Stimulated activated memory B cell treated with anti-CD40 and anti-IgM and Interleukin-4, amounts not matched to agents 10 μg/mL and 1 μg/mL and 100 μg/mL, for 72 hours (primary cell): ENCODE data around the gene MED26.
"Not testable (repeated sequence)": the region's sequence is repeated elsewhere in the genome, so short reads cannot be mapped to it uniquely, and the experiment has no call there.

ENCODE experiments used
- ATAC-seq: fragments of 150-1000 bp; cut with Tn5 transposase; 2 replicates; pipeline ENCODE4 v1.10.0; 2021
- H3K27ac Mint-ChIP-seq: one replicate; pipeline ENCODE4 v1.8.0; 2022; ENCODE audit warnings: mild to moderate bottlenecking, mixed read lengths
- H3K27me3 Mint-ChIP-seq: one replicate; pipeline ENCODE4 v1.8.0; 2022; ENCODE audit warnings: mixed read lengths
- H3K36me3 Mint-ChIP-seq: one replicate; pipeline ENCODE4 v1.8.0; 2022; ENCODE audit warnings: mixed read lengths
- H3K4me1 Mint-ChIP-seq: one replicate; pipeline ENCODE4 v1.8.0; 2022; ENCODE audit warnings: mixed read lengths
- H3K4me3 Mint-ChIP-seq: one replicate; pipeline ENCODE4 v1.8.0; 2022; ENCODE audit warnings: mild to moderate bottlenecking, moderate library complexity, mixed read lengths
- H3K9me3 Mint-ChIP-seq: one replicate; pipeline ENCODE4 v1.8.0; 2022; ENCODE audit warnings: mixed read lengths

The MED26 gene

GRCh38 chr19:16628183-16628983, at the start of gene MED26:
TSS of gene MED26 (minus strand) at chr19:16628204. CDS start at chr19:16627943, 261 bp downstream.
- Mint-ChIP-seq H3K36me3 (peaks cover 31% of the 10 kb centered on the region), H3K27me3 (no peaks in the 10 kb centered on the region), H3K4me1 (peaks cover 42% of the 10 kb centered on the region), H3K9me3 (no peaks in the 10 kb centered on the region), H3K27ac (peak within 1 kb of the TSS; percentile 94), H3K4me3 (peak within 1 kb of the TSS; percentile 98)
- ATAC-seq = peak; percentile 97

- no peak for ATAC-seq
These were observed 49.1 kb upstream of the MED26 start for GRCh38 chr19:16677055-16677454.

GRCh38 chr19:16676101-16676798, 48.2 kb upstream of the MED26 start:
- Mint-ChIP-seq H3K4me1 (no peaks in the 10 kb centered on the region), H3K27me3 (no peaks in the 10 kb centered on the region), H3K4me3 (no peak overlapping the region), H3K27ac (no peak overlapping the region), H3K9me3 (peaks cover 5% of the 10 kb centered on the region), H3K36me3 (peaks cover 23% of the 10 kb centered on the region)
- ATAC-seq = no peak

More at GRCh38 chr19:16677055-16677454, 49.1 kb upstream of the MED26 start:
- Mint-ChIP-seq H3K27ac (no peak overlapping the region), H3K36me3 (peaks cover 31% of the 10 kb centered on the region), H3K4me1 (no peaks in the 10 kb centered on the region), H3K9me3 (peaks cover 6% of the 10 kb centered on the region), H3K4me3 (no peak overlapping the region), H3K27me3 (no peaks in the 10 kb centered on the region)

GRCh38 chr19:16673839-16674238, 45.8 kb upstream of the MED26 start:
- not testable (repeated sequence) for ATAC-seq, H3K9me3 Mint-ChIP-seq, H3K27ac Mint-ChIP-seq, H3K27me3 Mint-ChIP-seq, H3K4me1 Mint-ChIP-seq, H3K36me3 Mint-ChIP-seq, H3K4me3 Mint-ChIP-seq

GRCh38 chr19:16673231-16673630, 45.2 kb upstream of the MED26 start:
- no peaks in the 10 kb centered on the region for H3K4me1 Mint-ChIP-seq
- no peaks in the 10 kb centered on the region for H3K27me3 Mint-ChIP-seq
- H3K4me3 Mint-ChIP-seq = no peak overlapping the region
- no peak overlapping the region for H3K27ac Mint-ChIP-seq
- no peak for ATAC-seq
- H3K9me3 Mint-ChIP-seq = no peaks in the 10 kb centered on the region
- H3K36me3 Mint-ChIP-seq = peaks cover 5% of the 10 kb centered on the region

- H3K4me1 Mint-ChIP-seq = no peaks in the 10 kb centered on the region
- no peak overlapping the region for H3K4me3 Mint-ChIP-seq
- H3K36me3 Mint-ChIP-seq = no peaks in the 10 kb centered on the region
- no peak overlapping the region for H3K27ac Mint-ChIP-seq
- no peaks in the 10 kb centered on the region for H3K9me3 Mint-ChIP-seq
- H3K27me3 Mint-ChIP-seq = no peaks in the 10 kb centered on the region
- no peak for ATAC-seq
These were observed 43.8 kb upstream of the MED26 start for GRCh38 chr19:16671652-16672274.

- Mint-ChIP-seq H3K36me3 (no peaks in the 10 kb centered on the region), H3K4me3 (no peak overlapping the region), H3K9me3 (no peaks in the 10 kb centered on the region), H3K27ac (no peak overlapping the region), H3K4me1 (no peaks in the 10 kb centered on the region), H3K27me3 (no peaks in the 10 kb centered on the region)
- no peak for ATAC-seq
These were observed 42.3 kb upstream of the MED26 start for GRCh38 chr19:16670291-16670690.

- H3K4me1 Mint-ChIP-seq, H3K4me3 Mint-ChIP-seq, H3K27ac Mint-ChIP-seq, ATAC-seq, H3K9me3 Mint-ChIP-seq, H3K36me3 Mint-ChIP-seq, H3K27me3 Mint-ChIP-seq: not testable (repeated sequence)
These were observed 40.7 kb upstream of the MED26 start for GRCh38 chr19:16668702-16669101.

- Mint-ChIP-seq H3K9me3 (no peaks in the 10 kb centered on the region), H3K4me3 (no peak overlapping the region), H3K36me3 (no peaks in the 10 kb centered on the region), H3K4me1 (peaks cover 7% of the 10 kb centered on the region), H3K27me3 (no peaks in the 10 kb centered on the region), H3K27ac (no peak overlapping the region)
- no peak for ATAC-seq
These were observed 40.2 kb upstream of the MED26 start for GRCh38 chr19:16668176-16668575.

- H3K27me3 Mint-ChIP-seq = no peaks in the 10 kb centered on the region
- no peaks in the 10 kb centered on the region for H3K9me3 Mint-ChIP-seq
- peaks cover 52% of the 10 kb centered on the region for H3K4me1 Mint-ChIP-seq
- no peak for ATAC-seq
- H3K36me3 Mint-ChIP-seq = peaks cover 20% of the 10 kb centered on the region
- H3K27ac Mint-ChIP-seq = peak overlapping the region; percentile 96
- H3K4me3 Mint-ChIP-seq = peak overlapping the region; percentile 92
These were observed 33.6 kb upstream of the MED26 start for GRCh38 chr19:16661480-16662034.

GRCh38 chr19:16660763-16661479, 32.9 kb upstream of the MED26 start, which contains the start of gene TMEM38A:
TSS of gene TMEM38A (plus strand) at chr19:16661139. CDS start at chr19:16661218, 79 bp downstream.
- H3K4me3 Mint-ChIP-seq = peak within 1 kb of the TSS; percentile 98
- peaks cover 58% of the 10 kb centered on the region for H3K4me1 Mint-ChIP-seq
- peak; percentile 54 for ATAC-seq
- H3K36me3 Mint-ChIP-seq = peaks cover 26% of the 10 kb centered on the region
- H3K27ac Mint-ChIP-seq = peak within 1 kb of the TSS; percentile 96
- H3K27me3 Mint-ChIP-seq = no peaks in the 10 kb centered on the region
- H3K9me3 Mint-ChIP-seq = no peaks in the 10 kb centered on the region

- peak within 1 kb of the TSS; percentile 98 for H3K4me3 Mint-ChIP-seq
- no peaks in the 10 kb centered on the region for H3K27me3 Mint-ChIP-seq
- peaks cover 59% of the 10 kb centered on the region for H3K4me1 Mint-ChIP-seq
- H3K9me3 Mint-ChIP-seq = no peaks in the 10 kb centered on the region
- peak within 1 kb of the TSS; percentile 96 for H3K27ac Mint-ChIP-seq
- H3K36me3 Mint-ChIP-seq = peaks cover 27% of the 10 kb centered on the region
- ATAC-seq = peak; percentile 98
These were observed 32.1 kb upstream of the MED26 start, which contains the start of gene SMIM7 for GRCh38 chr19:16659832-16660708. TSS of gene SMIM7 (minus strand) at chr19:16660144. CDS start at chr19:16660110, 34 bp downstream.

GRCh38 chr19:16659464-16659831, 31.4 kb upstream of the MED26 start:
- Mint-ChIP-seq H3K9me3 (no peaks in the 10 kb centered on the region), H3K4me1 (peaks cover 59% of the 10 kb centered on the region), H3K4me3 (peak overlapping the region; percentile 98), H3K36me3 (peaks cover 27% of the 10 kb centered on the region), H3K27ac (peak overlapping the region; percentile 96), H3K27me3 (no peaks in the 10 kb centered on the region)
- no peak for ATAC-seq

GRCh38 chr19:16657384-16657783, 29.4 kb upstream of the MED26 start:
- H3K4me3 Mint-ChIP-seq = no peak overlapping the region
- no peaks in the 10 kb centered on the region for H3K27me3 Mint-ChIP-seq
- no peak overlapping the region for H3K27ac Mint-ChIP-seq
- H3K36me3 Mint-ChIP-seq = peaks cover 44% of the 10 kb centered on the region
- H3K9me3 Mint-ChIP-seq = peaks cover 2% of the 10 kb centered on the region
- H3K4me1 Mint-ChIP-seq = peaks cover 57% of the 10 kb centered on the region
- no peak for ATAC-seq
